Peyer's patch (tissue), 4 donors: ENCODE results near the gene FAM111A.

ENCODE experiments used
- POLR2A ChIP-seq, 2 donors: fragments of 450-650 bp; IDR thresholded peaks; one replicate each; pipeline ENCODE4 v1.5.1; 2017; ENCODE audit warnings: antibody characterized with exemption in 2 of 2, mild to moderate bottlenecking in 2 of 2, moderate library complexity in 2 of 2
- TF ChIP-seq, protein P1 (sequence below), 6 experiments: fragments of 450-650 bp in 4 of 6; fragments of 200-600 bp in 2 of 6; sonication (generic) in 1 of 6; IDR thresholded peaks; one replicate each; pipeline ENCODE4 v1.5.1; 2017 to 2019; ENCODE audit warnings: antibody characterized with exemption in 6 of 6, mild to moderate bottlenecking in 3 of 6, moderate library complexity in 1 of 6

GRCh38 chr11:59141191-59141590, 1.5 kb upstream of the FAM111A start:
- TF ChIP-seq, protein P1, sequence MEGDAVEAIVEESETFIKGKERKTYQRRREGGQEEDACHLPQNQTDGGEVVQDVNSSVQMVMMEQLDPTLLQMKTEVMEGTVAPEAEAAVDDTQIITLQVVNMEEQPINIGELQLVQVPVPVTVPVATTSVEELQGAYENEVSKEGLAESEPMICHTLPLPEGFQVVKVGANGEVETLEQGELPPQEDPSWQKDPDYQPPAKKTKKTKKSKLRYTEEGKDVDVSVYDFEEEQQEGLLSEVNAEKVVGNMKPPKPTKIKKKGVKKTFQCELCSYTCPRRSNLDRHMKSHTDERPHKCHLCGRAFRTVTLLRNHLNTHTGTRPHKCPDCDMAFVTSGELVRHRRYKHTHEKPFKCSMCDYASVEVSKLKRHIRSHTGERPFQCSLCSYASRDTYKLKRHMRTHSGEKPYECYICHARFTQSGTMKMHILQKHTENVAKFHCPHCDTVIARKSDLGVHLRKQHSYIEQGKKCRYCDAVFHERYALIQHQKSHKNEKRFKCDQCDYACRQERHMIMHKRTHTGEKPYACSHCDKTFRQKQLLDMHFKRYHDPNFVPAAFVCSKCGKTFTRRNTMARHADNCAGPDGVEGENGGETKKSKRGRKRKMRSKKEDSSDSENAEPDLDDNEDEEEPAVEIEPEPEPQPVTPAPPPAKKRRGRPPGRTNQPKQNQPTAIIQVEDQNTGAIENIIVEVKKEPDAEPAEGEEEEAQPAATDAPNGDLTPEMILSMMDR (IDR thresholded peaks at IDR 0.05): no peak
- no peak for TF ChIP-seq POLR2A (IDR thresholded peaks at IDR 0.05)
